ENCODE measurements around the gene COPS3. TPM values are rescaled to one million over a fixed set of nuclear protein-coding genes. Genes with fewer than 3 reads are reported as not detected.

The COPS3 gene
- total and polyA plus RNA-seq, 9 of the 15 experiments (the other 6 are each of a cell fraction or from before 2014, with no cell fraction given), result 92.4 to 295 (median 167) TPM

DNA sequence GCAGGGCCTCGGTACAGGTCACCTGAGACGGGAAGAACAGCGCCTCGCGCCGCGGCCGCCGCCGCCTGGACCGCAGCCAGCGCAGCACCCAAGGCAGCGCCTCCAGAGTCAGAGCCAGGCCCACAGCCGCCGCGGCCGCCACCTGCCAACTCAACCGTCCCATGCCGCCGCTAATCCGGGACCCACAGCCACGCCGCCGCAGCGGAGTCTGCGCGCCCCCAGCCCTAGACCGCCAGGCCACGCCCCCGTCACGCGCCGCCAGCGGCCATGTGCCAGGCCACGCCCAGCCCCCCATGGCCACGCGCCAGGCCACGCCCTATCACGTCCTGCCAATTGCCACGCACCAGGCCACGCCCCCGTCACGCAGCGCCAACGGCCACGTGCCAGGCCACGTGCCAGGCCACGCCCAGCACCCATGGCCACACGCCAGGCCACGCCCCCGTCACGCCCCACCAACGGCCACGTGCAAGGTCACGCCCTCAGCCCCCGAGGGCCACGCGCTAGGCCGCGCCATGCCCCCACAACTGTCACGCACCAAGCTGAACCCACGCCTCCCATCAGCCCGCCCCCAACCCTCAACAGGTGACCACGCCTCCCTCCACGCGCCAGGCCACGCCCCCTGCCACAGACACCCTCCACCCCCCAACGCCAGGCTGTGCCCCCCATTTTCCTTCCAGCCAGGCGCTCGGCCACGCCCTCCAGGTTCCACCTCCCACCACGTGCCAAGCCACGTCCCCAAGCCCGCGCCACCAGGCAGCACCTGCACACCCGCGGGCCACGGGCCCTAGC lies 74.7 kb downstream of the COPS3 start, which contains the start of gene PLD6 (continued):
- TF ChIP-seq POLR2H (tag; IDR thresholded peaks at IDR 0.05; ENCODE audit: low read depth) (no peak), CBX5 (IDR thresholded peaks at IDR 0.05; ENCODE audit: borderline replicate concordance, low read depth) (no peak), TAF15 (IDR thresholded peaks at IDR 0.05; ENCODE audit: low read depth, low read length) (no peak), ZNF217 (CRISPR knock-in tag; IDR thresholded peaks at IDR 0.05) (no peak), ELF1 (tag; IDR thresholded peaks at IDR 0.05) (no peak), KHSRP (IDR thresholded peaks at IDR 0.05) (no peak), U2AF2 (optimal IDR thresholded peaks at IDR 0.05; ENCODE audit: low read depth, low read length) (no peak), NCOA4 (IDR thresholded peaks at IDR 0.05; ENCODE audit: partially characterized antibody) (no peak), MAFG (tag; conservative IDR thresholded peaks at IDR 0.05) (no peak), PURB (CRISPR knock-in tag; IDR thresholded peaks at IDR 0.05; ENCODE audit: low read depth) (no peak), TCF7 (IDR thresholded peaks at IDR 0.05; ENCODE audit: borderline replicate concordance) (no peak), SUPT5H (IDR thresholded peaks at IDR 0.05) (no peak), BDP1 (IDR thresholded peaks at IDR 0.05; ENCODE audit: insufficient read depth, insufficient read length) (no peak), NONO (IDR thresholded peaks at IDR 0.05; ENCODE audit: low read depth in 2 of 2, low read length in 1 of 2) (no peak; a peak in 1 of 4 replicates), TOE1 (IDR thresholded peaks at IDR 0.05; ENCODE audit: borderline replicate concordance) (peak; percentile 71; the same call in 1 of the 2 replicates), TOE1 (CRISPR knock-in tag; IDR thresholded peaks at IDR 0.05; ENCODE audit: borderline replicate concordance, low read depth) (0 out of 2 replicates have a peak, but pooled peaks have one; percentile 15), MAZ (CRISPR knock-in tag; conservative IDR thresholded peaks at IDR 0.05 in 1 of 2, IDR thresholded peaks at IDR 0.05 in 1 of 2) (peak; percentile 40 to 60; a peak in 2 of 4 replicates)
- TF ChIP-seq, protein P1, sequence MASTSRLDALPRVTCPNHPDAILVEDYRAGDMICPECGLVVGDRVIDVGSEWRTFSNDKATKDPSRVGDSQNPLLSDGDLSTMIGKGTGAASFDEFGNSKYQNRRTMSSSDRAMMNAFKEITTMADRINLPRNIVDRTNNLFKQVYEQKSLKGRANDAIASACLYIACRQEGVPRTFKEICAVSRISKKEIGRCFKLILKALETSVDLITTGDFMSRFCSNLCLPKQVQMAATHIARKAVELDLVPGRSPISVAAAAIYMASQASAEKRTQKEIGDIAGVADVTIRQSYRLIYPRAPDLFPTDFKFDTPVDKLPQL (IDR thresholded peaks at IDR 0.05; ENCODE audit: extremely low read depth, insufficient read length), result no peak
- TF ChIP-seq, protein P2, sequence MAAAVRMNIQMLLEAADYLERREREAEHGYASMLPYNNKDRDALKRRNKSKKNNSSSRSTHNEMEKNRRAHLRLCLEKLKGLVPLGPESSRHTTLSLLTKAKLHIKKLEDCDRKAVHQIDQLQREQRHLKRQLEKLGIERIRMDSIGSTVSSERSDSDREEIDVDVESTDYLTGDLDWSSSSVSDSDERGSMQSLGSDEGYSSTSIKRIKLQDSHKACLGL (CRISPR knock-in tag; IDR thresholded peaks at IDR 0.05; ENCODE audit: borderline replicate concordance, poor library complexity, severe bottlenecking), result peak; percentile 82
- TF ChIP-seq, protein P3, sequence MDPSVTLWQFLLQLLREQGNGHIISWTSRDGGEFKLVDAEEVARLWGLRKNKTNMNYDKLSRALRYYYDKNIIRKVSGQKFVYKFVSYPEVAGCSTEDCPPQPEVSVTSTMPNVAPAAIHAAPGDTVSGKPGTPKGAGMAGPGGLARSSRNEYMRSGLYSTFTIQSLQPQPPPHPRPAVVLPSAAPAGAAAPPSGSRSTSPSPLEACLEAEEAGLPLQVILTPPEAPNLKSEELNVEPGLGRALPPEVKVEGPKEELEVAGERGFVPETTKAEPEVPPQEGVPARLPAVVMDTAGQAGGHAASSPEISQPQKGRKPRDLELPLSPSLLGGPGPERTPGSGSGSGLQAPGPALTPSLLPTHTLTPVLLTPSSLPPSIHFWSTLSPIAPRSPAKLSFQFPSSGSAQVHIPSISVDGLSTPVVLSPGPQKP (CRISPR knock-in tag; IDR thresholded peaks at IDR 0.05), result no peak
- TF ChIP-seq, protein P4, sequence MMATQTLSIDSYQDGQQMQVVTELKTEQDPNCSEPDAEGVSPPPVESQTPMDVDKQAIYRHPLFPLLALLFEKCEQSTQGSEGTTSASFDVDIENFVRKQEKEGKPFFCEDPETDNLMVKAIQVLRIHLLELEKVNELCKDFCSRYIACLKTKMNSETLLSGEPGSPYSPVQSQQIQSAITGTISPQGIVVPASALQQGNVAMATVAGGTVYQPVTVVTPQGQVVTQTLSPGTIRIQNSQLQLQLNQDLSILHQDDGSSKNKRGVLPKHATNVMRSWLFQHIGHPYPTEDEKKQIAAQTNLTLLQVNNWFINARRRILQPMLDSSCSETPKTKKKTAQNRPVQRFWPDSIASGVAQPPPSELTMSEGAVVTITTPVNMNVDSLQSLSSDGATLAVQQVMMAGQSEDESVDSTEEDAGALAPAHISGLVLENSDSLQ (IDR thresholded peaks at IDR 0.05), result no peak; the same call in 1 of the 2 replicates
- TF ChIP-seq, protein P5, sequence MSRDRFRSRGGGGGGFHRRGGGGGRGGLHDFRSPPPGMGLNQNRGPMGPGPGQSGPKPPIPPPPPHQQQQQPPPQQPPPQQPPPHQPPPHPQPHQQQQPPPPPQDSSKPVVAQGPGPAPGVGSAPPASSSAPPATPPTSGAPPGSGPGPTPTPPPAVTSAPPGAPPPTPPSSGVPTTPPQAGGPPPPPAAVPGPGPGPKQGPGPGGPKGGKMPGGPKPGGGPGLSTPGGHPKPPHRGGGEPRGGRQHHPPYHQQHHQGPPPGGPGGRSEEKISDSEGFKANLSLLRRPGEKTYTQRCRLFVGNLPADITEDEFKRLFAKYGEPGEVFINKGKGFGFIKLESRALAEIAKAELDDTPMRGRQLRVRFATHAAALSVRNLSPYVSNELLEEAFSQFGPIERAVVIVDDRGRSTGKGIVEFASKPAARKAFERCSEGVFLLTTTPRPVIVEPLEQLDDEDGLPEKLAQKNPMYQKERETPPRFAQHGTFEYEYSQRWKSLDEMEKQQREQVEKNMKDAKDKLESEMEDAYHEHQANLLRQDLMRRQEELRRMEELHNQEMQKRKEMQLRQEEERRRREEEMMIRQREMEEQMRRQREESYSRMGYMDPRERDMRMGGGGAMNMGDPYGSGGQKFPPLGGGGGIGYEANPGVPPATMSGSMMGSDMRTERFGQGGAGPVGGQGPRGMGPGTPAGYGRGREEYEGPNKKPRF (IDR thresholded peaks at IDR 0.05; ENCODE audit: low read depth, low read length), result no peak

All from K562 (cell line).